B cell (primary cell): ENCODE results near the gene TSPAN5. TPM values are rescaled to one million over a fixed set of nuclear protein-coding genes. Genes with fewer than 3 reads are reported as not detected.

Experiments
- ATAC-seq: fragments of 200-7000 bp; cut with Tn5 transposase; one replicate; pipeline ENCODE4 v1.10.0; 2021; ENCODE audit warnings: low read depth, mild to moderate bottlenecking, moderate number of reproducible peaks, moderate library complexity
- CTCF ChIA-PET: fragments of 350-600 bp; sonication (Branson Sonifier 250); formaldehyde crosslinking; loops from one replicate; lab custom pipeline; 2021; ENCODE audit warnings: antibody characterized with exemption, inconsistent platforms; lab: Charles Lee
- POLR2A ChIA-PET: fragments of 350-600 bp; sonication (Branson Sonifier 250); formaldehyde crosslinking; loops from one replicate; lab custom pipeline; 2021; ENCODE audit warnings: antibody characterized with exemption; lab: Charles Lee
- DNase-seq: peaks from one replicate; pipeline ENCODE4 v3.0.0; 2013
- H2AFZ ChIP-seq: 2 replicates; pipeline ENCODE4 v1.6.1; 2012; ENCODE audit warnings: mild to moderate bottlenecking, low read depth, low read length; ENCODE audit not compliant: insufficient read depth, poor library complexity, severe bottlenecking
- H3K27ac ChIP-seq, 2 donors: 1 replicate in 1 of 2; 2 replicates in 1 of 2; pipeline ENCODE4 v1.5.1; 2012 to 2013; ENCODE audit warnings: low read length in 2 of 2, mild to moderate bottlenecking in 2 of 2, moderate library complexity in 1 of 2
- H3K27me3 ChIP-seq, 4 experiments: fragments of 200-600 bp in 1 of 4; sonication (generic) in 1 of 4; replicated peaks in 1 of 4; 1 replicate in 2 of 4; 2 replicates in 2 of 4; pipeline versions ENCODE4 v1.6.1 to v1.7.0; 2013 to 2016; ENCODE audit warnings: low read length in 3 of 4, mild to moderate bottlenecking in 2 of 4, mixed read lengths in 1 of 4, moderate library complexity in 1 of 4; ENCODE audit not compliant: insufficient read depth in 4 of 4, control insufficient read depth in 3 of 4; ENCODE audit errors: control extremely low read depth in 1 of 4
- H3K36me3 ChIP-seq, 2 experiments: replicated peaks in 1 of 2; 1 replicate in 1 of 2; 2 replicates in 1 of 2; pipeline versions ENCODE4 v1.6.1 to v1.7.1; 2013; ENCODE audit warnings: low read length in 1 of 2; ENCODE audit not compliant: insufficient read depth in 2 of 2, control insufficient read depth in 1 of 2; ENCODE audit errors: control extremely low read depth in 1 of 2, extremely low read depth in 1 of 2
- H3K4me1 ChIP-seq, 2 donors: fragments of 200-600 bp in 1 of 2; sonication (generic) in 1 of 2; 1 replicate in 1 of 2; 2 replicates in 1 of 2; pipeline versions ENCODE4 v1.5.1 to v1.6.1; 2013 to 2017; ENCODE audit warnings: low read length in 2 of 2; ENCODE audit not compliant: control insufficient read depth in 2 of 2, insufficient read depth in 2 of 2
- H3K4me2 ChIP-seq: replicated peaks from 2 replicates; pipeline ENCODE3; 2012; ENCODE audit warnings: mild to moderate bottlenecking, low read depth, low read length; ENCODE audit not compliant: poor library complexity, severe bottlenecking
- H3K4me3 ChIP-seq, 5 experiments: fragments of 200-600 bp in 1 of 5; sonication (generic) in 1 of 5; 1 replicate in 3 of 5; 2 replicates in 2 of 5; pipeline versions ENCODE4 v1.5.1 to v1.7.0; 2011 to 2016; ENCODE audit warnings: low read length in 4 of 5, mild to moderate bottlenecking in 4 of 5, low read depth in 2 of 5, control low read depth in 1 of 5, moderate library complexity in 1 of 5; ENCODE audit not compliant: insufficient read depth in 1 of 5; ENCODE audit errors: control extremely low read depth in 1 of 5, extremely low read depth in 1 of 5
- H3K79me2 ChIP-seq: fragments of 200-600 bp; sonication (generic); one replicate; pipeline ENCODE4 v1.6.0; 2016; ENCODE audit warnings: low read length; ENCODE audit not compliant: control insufficient read depth, insufficient read depth
- H3K9ac ChIP-seq: fragments of 200-600 bp; sonication (generic); 2 replicates; pipeline ENCODE4 v1.6.1; 2017; ENCODE audit warnings: mild to moderate bottlenecking, low read length, moderate library complexity
- H3K9me3 ChIP-seq, 3 donors: one replicate each; pipeline versions ENCODE4 v1.6.1 to v1.7.1; 2013; ENCODE audit warnings: low read length in 2 of 3; ENCODE audit not compliant: control insufficient read depth in 2 of 3, insufficient read depth in 1 of 3; ENCODE audit errors: control extremely low read depth in 1 of 3
- H4K20me1 ChIP-seq: 2 replicates; pipeline ENCODE4 v1.6.0; 2012; ENCODE audit warnings: mild to moderate bottlenecking, low read length; ENCODE audit not compliant: insufficient read depth, control insufficient read depth, poor library complexity, severe bottlenecking
- H3K27ac Mint-ChIP-seq: one replicate; pipeline ENCODE4 v1.8.0; 2021; ENCODE audit warnings: mixed read lengths
- H3K27me3 Mint-ChIP-seq: one replicate; pipeline ENCODE4 v1.8.0; 2021; ENCODE audit warnings: mixed read lengths
- H3K4me1 Mint-ChIP-seq: one replicate; pipeline ENCODE4 v1.8.0; 2021; ENCODE audit warnings: mixed read lengths
- H3K4me3 Mint-ChIP-seq: one replicate; pipeline ENCODE4 v1.8.0; 2021; ENCODE audit warnings: mixed read lengths
- H3K9me3 Mint-ChIP-seq: one replicate; pipeline ENCODE4 v1.8.0; 2022; ENCODE audit warnings: mixed read lengths; ENCODE audit not compliant: insufficient read depth
- CTCF ChIP-seq: fragments of 200-600 bp; IDR thresholded peaks from one replicate; pipeline ENCODE4 v1.8.0; 2022; ENCODE audit warnings: antibody characterized with exemption, mild to moderate bottlenecking
- EZH2 ChIP-seq: IDR thresholded peaks from 2 replicates; pipeline ENCODE4 v1.6.1; 2012; ENCODE audit warnings: borderline replicate concordance, low read depth, mild to moderate bottlenecking, moderate library complexity, low read length; ENCODE audit not compliant: insufficient read depth, poor library complexity, severe bottlenecking
- WGBS: methylation state at CpG from one replicate; pipeline ENCODE4 v1.1.5; 2013; ENCODE audit warnings: missing lambda C conversion rate; ENCODE audit not compliant: insufficient coverage; 5-methylcytosine and 5-hydroxymethylcytosine counted together
- intact Hi-C: fragments of 100-400 bp; cut with micrococcal nuclease; formaldehyde crosslinking; loops from one replicate; pipeline ENCODE4 v1.10.0; 2022
- polyA plus RNA-seq: library from polyadenylated mRNA; depleted of rRNA; stranded (reverse); fragments of >200 nt; gene quantifications from 2 replicates; pipeline ENCODE4 v1.2.3, GENCODE V29; 2012
- total RNA-seq, 2 donors: library from RNA; stranded (reverse); fragments of 120-200 nt in 1 of 2; gene quantifications; 1 replicate in 1 of 2; 2 replicates in 1 of 2; pipeline versions ENCODE4 v1.2.3 to v1.2.4, GENCODE V29; 2013 to 2022

The TSPAN5 gene
- total and polyA plus RNA-seq, 2 donors (not counting 1 experiment from before 2014, with no cell fraction given) = 2.6 to 5.3 TPM

- CTCF ChIA-PET = no interaction called here
- H3K27me3 ChIP-seq = no peaks in the 10 kb centered on the region
- WGBS = no CpG with 5 or more reads among the region's 1 CpG
- no peak overlapping the region for H2AFZ ChIP-seq
- no peaks in the 10 kb centered on the region for H3K36me3 ChIP-seq
- H3K79me2 ChIP-seq = no peaks in the 10 kb centered on the region
- Mint-ChIP-seq H3K27ac (no peak overlapping the region), H3K9me3 (no peaks in the 10 kb centered on the region), H3K27me3 (no peaks in the 10 kb centered on the region), H3K4me3 (no peak overlapping the region), H3K4me1 (no peaks in the 10 kb centered on the region)
- no peak overlapping the region for H3K4me3 ChIP-seq
- intact Hi-C loops = no loop called here
- H3K4me2 ChIP-seq = no peak overlapping the region
- no peaks in the 10 kb centered on the region for H4K20me1 ChIP-seq
- H3K27ac ChIP-seq = no peak overlapping the region
- DNase-seq (no peak), ATAC-seq (no peak)
- H3K9ac ChIP-seq = no peak overlapping the region
- no peaks in the 10 kb centered on the region for H3K4me1 ChIP-seq
- TF ChIP-seq CTCF (no peak), EZH2 (no peak)
- peaks cover 0 to 4% (median 0%) of the 10 kb centered on the region in 3 donors for H3K9me3 ChIP-seq
- POLR2A ChIA-PET = no interaction called here
These were observed 152.4 kb downstream of the TSPAN5 start for GRCh38 chr4:98505992-98506391.

- CTCF ChIA-PET = no interaction called here
These were observed 154.3 kb downstream of the TSPAN5 start for GRCh38 chr4:98504091-98504490.

More at GRCh38 chr4:98504091-98504490, 154.3 kb downstream of the TSPAN5 start:
- ATAC-seq = no peak
- peaks cover 0 to 4% (median 0%) of the 10 kb centered on the region in 3 donors for H3K9me3 ChIP-seq
- H3K36me3 ChIP-seq = no peaks in the 10 kb centered on the region
- H3K4me1 ChIP-seq = no peaks in the 10 kb centered on the region
- no peak overlapping the region for H3K9ac ChIP-seq
- no peak overlapping the region for H3K27ac ChIP-seq
- H2AFZ ChIP-seq = no peak overlapping the region
- intact Hi-C loops = no loop called here
- no peak for DNase-seq
- no peaks in the 10 kb centered on the region for H3K27me3 ChIP-seq
- H3K4me3 ChIP-seq = no peak overlapping the region
- H4K20me1 ChIP-seq = no peaks in the 10 kb centered on the region
- WGBS = 100% methylated on average over 2 of the region's 2 CpGs
- no peaks in the 10 kb centered on the region for H3K79me2 ChIP-seq
- H3K4me2 ChIP-seq = no peak overlapping the region
- no peaks in the 10 kb centered on the region for H3K4me1 Mint-ChIP-seq
- POLR2A ChIA-PET = no interaction called here
- no peaks in the 10 kb centered on the region for H3K27me3 Mint-ChIP-seq
- TF ChIP-seq CTCF = no peak
- H3K27ac Mint-ChIP-seq = no peak overlapping the region
- no peak overlapping the region for H3K4me3 Mint-ChIP-seq
- no peaks in the 10 kb centered on the region for H3K9me3 Mint-ChIP-seq
